Heart right ventricle (tissue), 16 donors: ENCODE measurements around the gene NACC2. TPM values are rescaled to one million over a fixed set of nuclear protein-coding genes. Genes with fewer than 3 reads are reported as not detected.
A peak's percentile ranks its signal among the peaks of the same experiment; 100 is the strongest.

Source experiments
- ATAC-seq, 8 donors: fragments of 200-7000 bp; cut with Tn5 transposase; one replicate each; pipeline ENCODE4 v1.9.1; 2020; ENCODE audit warnings: mild to moderate bottlenecking in 8 of 8, moderate library complexity in 8 of 8, moderate number of reproducible peaks in 1 of 8
- DNase-seq, 2 donors: peaks; one replicate each; pipeline ENCODE4 v3.0.0-alpha.2; 2020
- H3K27ac ChIP-seq, 10 donors: fragments of 200-600 bp; sonication (generic) in 2 of 10; one replicate each; pipeline versions ENCODE4 v1.5.0 to v1.8.0; 2020 to 2022; ENCODE audit warnings: mild to moderate bottlenecking in 3 of 10
- H3K27me3 ChIP-seq, 7 donors: fragments of 200-600 bp; one replicate each; pipeline ENCODE4 v1.8.0; 2021 to 2022; ENCODE audit warnings: mild to moderate bottlenecking in 2 of 7
- H3K36me3 ChIP-seq, 9 donors: fragments of 200-600 bp; sonication (generic) in 1 of 9; one replicate each; pipeline versions ENCODE4 v1.5.0 to v1.8.0; 2020 to 2022; ENCODE audit warnings: mild to moderate bottlenecking in 2 of 9
- H3K4me1 ChIP-seq, 9 donors: fragments of 200-600 bp; sonication (generic) in 1 of 9; one replicate each; pipeline versions ENCODE4 v1.5.0 to v1.8.0; 2020 to 2022; ENCODE audit warnings: mild to moderate bottlenecking in 4 of 9
- H3K4me3 ChIP-seq, 10 donors: fragments of 200-600 bp; sonication (generic) in 2 of 10; one replicate each; pipeline versions ENCODE4 v1.5.0 to v1.8.0; 2020 to 2022; ENCODE audit warnings: mild to moderate bottlenecking in 7 of 10, moderate library complexity in 2 of 10
- H3K9me3 ChIP-seq, 11 donors: fragments of 200-600 bp in 10 of 11; sonication (generic) in 2 of 11; one replicate each; pipeline versions ENCODE4 v1.5.0 to v1.8.0; 2013 to 2022; ENCODE audit warnings: mild to moderate bottlenecking in 2 of 11, control low read depth in 1 of 11, moderate library complexity in 1 of 11
- whole genome bisulfite sequencing, 2 donors: extraction: QIAGEN DNeasy Blood & Tissue Kit; methylation state at CpG; one replicate each; pipeline ENCODE4 v1.1.7; 2013; ENCODE audit warnings: inconsistent platforms in 1 of 2; 5-methylcytosine and 5-hydroxymethylcytosine counted together
- intact Hi-C, 10 donors: fragments of 100-400 bp; cut with DNase I; formaldehyde crosslinking; loops; one replicate each; pipeline versions ENCODE4 v1.11.1 to v1.14.2; 2022
- polyA plus RNA-seq, 2 donors: library from polyadenylated mRNA; stranded (reverse); fragments of 200-250 nt; gene quantifications; one replicate each; pipeline ENCODE4 v1.2.3, GENCODE V29; 2013
- total RNA-seq, 10 donors: library from RNA; stranded (reverse); fragmentation: NEBNext Ultra II Directional in 3 of 10; extraction: Animal tissue kit (Norgen Biotek cat#: 25700) in 3 of 10; gene quantifications; one replicate each; pipeline versions ENCODE4 v1.2.1 to v1.2.4, GENCODE V29; 2021 to 2023
- TF ChIP-seq, protein P1 (sequence below), 9 donors: fragments of 200-600 bp; sonication (generic) in 2 of 9; IDR thresholded peaks; one replicate each; pipeline versions ENCODE4 v1.5.0 to v1.8.0; 2021 to 2022; ENCODE audit warnings: antibody characterized with exemption in 9 of 9, mild to moderate bottlenecking in 5 of 9, moderate library complexity in 1 of 9
- donor health status: Arrhythmogenic right ventricular cardiomyopathy.
- donor health status: ischemic (EF 13 %, LVEDD 7.1; RV severe dilation, severe dysfunction).
- donor health status: healthy with polysubstance abuse.
- donor health status: DM: no; HTN: yes; CAD: no.
- donor health status: DM: no; HTN: no; CAD: no.
- donor health status: ischemic (EF 25% LVEDD 6.9; RV normal size, moderate dysfunction).
- donor health status: ischemic (EF 25% LVEDD 5.7; RV mildly dilated, moderate dysfunction).
- donor health status: healthy.
- donor health status: DM: yes; HTN: yes; CAD: no.
- donor health status: Ischemic cardiomyopathy.
- donor health status: ischemic (EF 35%, LVEDD 5.7; RV mildly dilated, moderate dysfunction).
- donor health status: nonischemic (EF 11% LVEDD 7.7; RV severe dilation, severe dysfunction).
- donor health status: DM: yes; HTN: yes; CAD: no.
- donor health status: PGD.
- donor health status: ischemic (EF 29% LVEDD 5.4; RV normal size, mild dysfunction).
- donor health status: nonischemic (EF 23%, LVEDD 6.1; RV moderate dilation, normal function).

NACC2 gene
- total and polyA plus RNA-seq, 12 donors: 15.6 to 55.1 (median 39.7) TPM

DNA sequence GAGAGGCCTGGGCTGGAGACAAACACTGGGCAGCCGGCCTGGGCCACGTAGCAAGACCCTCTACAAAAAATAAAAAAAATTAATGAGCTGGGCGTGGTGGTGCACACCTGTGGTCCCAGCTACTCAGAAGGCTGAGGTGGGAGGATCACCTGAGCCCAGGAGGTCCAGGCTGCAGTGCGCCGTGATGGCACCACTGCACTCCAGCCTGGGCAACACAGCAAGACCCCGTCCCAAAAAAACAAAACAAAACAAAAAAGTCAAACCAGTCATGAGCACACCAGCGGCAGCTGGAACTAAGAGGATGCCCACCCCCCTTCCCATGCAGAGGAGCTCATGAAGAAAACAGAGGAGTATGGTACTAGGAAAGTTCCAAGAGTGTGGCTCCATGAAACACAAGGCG is 131.8 kb downstream of the NACC2 start:
- Histone ChIP-seq H3K9me3 (no peaks in the 10 kb centered on the region), H3K27me3 (no peaks in the 10 kb centered on the region), H3K4me3 (no peak overlapping the region), H3K4me1 (peaks cover 6 to 40% (median 37%) of the 10 kb centered on the region in 9 donors), H3K27ac (no peak overlapping the region), H3K36me3 (no peaks in the 10 kb centered on the region)
- DNase-seq (no peak), ATAC-seq (no peak)
- intact Hi-C loops: loop anchor here in 2 of 10 donors (5.0 kb wide), 2 partner anchors 101 to 319 kb away; no protein-coding TSS in a partner anchor
- TF ChIP-seq, protein P1, sequence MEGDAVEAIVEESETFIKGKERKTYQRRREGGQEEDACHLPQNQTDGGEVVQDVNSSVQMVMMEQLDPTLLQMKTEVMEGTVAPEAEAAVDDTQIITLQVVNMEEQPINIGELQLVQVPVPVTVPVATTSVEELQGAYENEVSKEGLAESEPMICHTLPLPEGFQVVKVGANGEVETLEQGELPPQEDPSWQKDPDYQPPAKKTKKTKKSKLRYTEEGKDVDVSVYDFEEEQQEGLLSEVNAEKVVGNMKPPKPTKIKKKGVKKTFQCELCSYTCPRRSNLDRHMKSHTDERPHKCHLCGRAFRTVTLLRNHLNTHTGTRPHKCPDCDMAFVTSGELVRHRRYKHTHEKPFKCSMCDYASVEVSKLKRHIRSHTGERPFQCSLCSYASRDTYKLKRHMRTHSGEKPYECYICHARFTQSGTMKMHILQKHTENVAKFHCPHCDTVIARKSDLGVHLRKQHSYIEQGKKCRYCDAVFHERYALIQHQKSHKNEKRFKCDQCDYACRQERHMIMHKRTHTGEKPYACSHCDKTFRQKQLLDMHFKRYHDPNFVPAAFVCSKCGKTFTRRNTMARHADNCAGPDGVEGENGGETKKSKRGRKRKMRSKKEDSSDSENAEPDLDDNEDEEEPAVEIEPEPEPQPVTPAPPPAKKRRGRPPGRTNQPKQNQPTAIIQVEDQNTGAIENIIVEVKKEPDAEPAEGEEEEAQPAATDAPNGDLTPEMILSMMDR (IDR thresholded peaks at IDR 0.05): no peak
- 89 to 95% methylated on average over 8 of the region's 8 CpGs for WGBS, 2 donors

DNA sequence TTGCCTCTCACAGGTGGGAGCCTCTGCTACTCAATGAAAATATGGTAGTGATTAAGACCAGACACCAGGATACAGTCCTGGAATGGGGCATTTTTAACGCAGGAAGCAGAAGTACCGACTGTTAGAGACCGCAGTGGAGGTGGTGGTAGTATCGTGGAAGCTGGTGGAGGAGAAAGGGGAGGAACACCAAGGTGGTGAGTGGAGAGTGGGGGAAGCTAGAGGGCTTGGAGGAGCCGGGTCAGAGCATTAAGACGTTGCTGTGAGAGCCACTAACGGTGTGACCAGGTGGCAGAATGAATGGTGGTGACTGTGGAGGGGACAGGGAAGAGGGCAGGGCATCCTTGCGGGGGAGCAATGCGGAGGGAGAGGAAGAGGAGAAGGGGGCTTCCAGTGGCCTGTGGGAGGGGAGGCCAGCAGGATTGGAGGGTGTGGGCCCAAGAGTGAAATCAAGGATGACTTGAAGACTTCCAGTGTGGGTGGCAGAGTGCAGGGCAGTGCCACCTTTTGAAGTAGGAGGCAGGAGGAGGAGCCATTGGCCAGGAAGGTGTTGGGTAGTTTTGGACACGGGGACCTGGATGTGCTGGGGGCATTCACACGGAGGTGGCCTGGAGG is 132.3 kb downstream of the NACC2 start:
- Histone ChIP-seq H3K9me3 (no peaks in the 10 kb centered on the region), H3K27ac (no peak overlapping the region), H3K36me3 (no peaks in the 10 kb centered on the region), H3K4me1 (peaks cover 5 to 40% (median 37%) of the 10 kb centered on the region in 9 donors), H3K4me3 (no peak overlapping the region), H3K27me3 (no peaks in the 10 kb centered on the region)
- intact Hi-C loops: loop anchor here in 2 of 10 donors (5.0 kb wide), 2 partner anchors 101 to 319 kb away; no protein-coding TSS in a partner anchor
- ATAC-seq: no peak
- TF ChIP-seq, protein P1 (IDR thresholded peaks at IDR 0.05): no peak
- DNase-seq: no peak
- WGBS, 2 donors: 68 to 69% methylated on average over 11 of the region's 11 CpGs

DNA sequence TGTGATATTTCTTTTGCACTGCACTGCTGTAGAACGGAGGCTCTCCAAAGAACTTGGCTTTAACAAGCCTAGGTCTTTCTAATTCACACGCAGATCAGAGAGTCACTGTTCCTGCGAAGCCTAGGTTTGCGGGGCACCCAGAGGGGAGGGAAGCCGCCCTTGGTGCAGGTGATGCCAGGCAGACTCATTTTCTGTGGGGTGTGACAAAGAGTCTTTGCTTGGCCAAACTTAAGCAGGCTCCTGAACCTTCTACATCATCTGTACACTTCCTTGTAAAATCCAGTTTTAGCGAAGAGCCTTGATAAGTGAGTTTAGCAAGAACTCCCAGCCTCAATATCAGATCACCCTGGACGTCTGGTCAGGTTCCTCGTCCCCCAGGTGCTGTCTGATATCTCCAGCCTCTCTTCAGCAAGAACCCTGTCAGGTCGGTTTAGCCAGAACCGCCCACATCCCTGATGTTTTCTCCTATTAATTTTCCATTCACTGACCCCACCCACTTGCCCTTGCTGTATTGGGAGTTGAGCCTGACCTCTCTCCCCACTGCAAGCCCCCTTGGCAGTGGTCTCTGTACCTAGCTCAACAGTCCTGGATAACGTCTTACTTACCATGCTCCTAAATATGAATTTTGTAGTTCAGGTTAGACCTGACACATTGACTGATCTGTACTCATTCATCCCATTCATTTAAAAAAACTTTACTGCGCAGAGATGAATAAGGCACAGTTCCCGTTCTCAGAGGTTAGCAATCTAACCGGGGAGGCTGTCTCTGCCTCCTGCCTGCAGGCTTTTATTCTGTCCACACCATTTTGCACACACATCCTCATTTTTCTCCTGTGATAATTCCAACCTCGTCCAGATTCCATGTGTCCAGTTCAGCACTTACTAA is 133.0 kb downstream of the NACC2 start:
- WGBS, 2 donors: 47 to 49% methylated on average over 15 of the region's 15 CpGs
- DNase-seq (no peak), ATAC-seq (no peak)
- Histone ChIP-seq H3K27me3 (no peaks in the 10 kb centered on the region), H3K4me3 (peak overlapping the region in 3 of 10 donors; percentile 16 to 97 (median 21)), H3K9me3 (no peaks in the 10 kb centered on the region), H3K27ac (no peak overlapping the region), H3K4me1 (peaks cover 4 to 40% (median 31%) of the 10 kb centered on the region in 9 donors), H3K36me3 (no peaks in the 10 kb centered on the region)
- TF ChIP-seq, protein P1 (IDR thresholded peaks at IDR 0.05): no peak
- intact Hi-C loops: loop anchor here in 5 of 10 donors (2.0 to 5.0 kb wide), 4 partner anchors 55 to 320 kb away; partner anchors contain the start of genes TMEM250 (in 3 of the 5) and CAMSAP1 (in 2 of the 5)

DNA sequence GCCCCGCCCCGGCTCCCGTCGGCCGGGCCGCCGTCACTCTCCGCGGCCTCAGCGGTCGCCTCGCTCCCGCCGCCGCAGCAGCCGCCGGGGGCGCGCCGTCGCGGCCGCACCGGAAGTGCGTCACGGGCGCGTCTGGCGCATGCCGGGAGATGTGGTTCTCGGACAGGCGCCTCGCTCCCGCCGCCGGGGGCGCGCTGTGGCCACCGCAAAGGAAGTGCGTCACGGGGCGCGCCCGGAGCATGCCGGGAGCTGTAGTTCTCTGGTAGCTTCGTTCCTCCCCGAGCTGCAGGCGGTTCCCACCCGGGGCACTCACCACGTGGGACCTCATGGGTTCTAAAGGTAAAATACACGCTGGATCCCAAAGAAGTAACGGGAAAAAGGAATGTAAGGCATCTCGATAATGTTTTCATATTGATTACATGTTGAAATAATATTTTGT is 133.8 kb downstream of the NACC2 start, which contains the start of gene UBAC1:
Gene UBAC1 (minus strand): TSS at position 97 of the 439 bp plus-strand sequence. CDS start 211 bp downstream, outside the sequence.
- H3K9me3 ChIP-seq: no peaks in the 10 kb centered on the region
- intact Hi-C loops: loop anchor here in 5 of 10 donors (2.0 to 5.0 kb wide), 4 partner anchors 54 to 321 kb away; partner anchors contain the start of genes TMEM250 (in 3 of the 5) and CAMSAP1 (in 2 of the 5)
- H3K36me3 ChIP-seq: no peaks in the 10 kb centered on the region
- peak; percentile 84 to 96 (median 93) for ATAC-seq
- no peaks in the 10 kb centered on the region for H3K27me3 ChIP-seq
- 0 to 1% methylated on average over 51 to 53 of the region's 53 CpGs for WGBS, 2 donors
- peak within 1 kb of the TSS; percentile 81 to 98 (median 96) for H3K27ac ChIP-seq
- DNase-seq: peak; percentile 95 to 97
- H3K4me1 ChIP-seq: peaks cover 4 to 47% (median 38%) of the 10 kb centered on the region in 9 donors
- peak within 1 kb of the TSS; percentile 53 to 97 (median 90) for H3K4me3 ChIP-seq
- TF ChIP-seq, protein P1 (IDR thresholded peaks at IDR 0.05): peak; percentile 17 to 67 (median 51)
